Measurements from ENCODE around the gene RGS21. TPM values are rescaled to one million over a fixed set of nuclear protein-coding genes. Genes with fewer than 3 reads are reported as not detected.

Gene RGS21
- total RNA-seq, 1 donor = not detected

GRCh38 chr1:192378276-192378675 is 61.5 kb downstream of the RGS21 start:
- no peak for DNase-seq (ENCODE audit: low read depth in 2 of 3, low spot score in 2 of 3)

DNA sequence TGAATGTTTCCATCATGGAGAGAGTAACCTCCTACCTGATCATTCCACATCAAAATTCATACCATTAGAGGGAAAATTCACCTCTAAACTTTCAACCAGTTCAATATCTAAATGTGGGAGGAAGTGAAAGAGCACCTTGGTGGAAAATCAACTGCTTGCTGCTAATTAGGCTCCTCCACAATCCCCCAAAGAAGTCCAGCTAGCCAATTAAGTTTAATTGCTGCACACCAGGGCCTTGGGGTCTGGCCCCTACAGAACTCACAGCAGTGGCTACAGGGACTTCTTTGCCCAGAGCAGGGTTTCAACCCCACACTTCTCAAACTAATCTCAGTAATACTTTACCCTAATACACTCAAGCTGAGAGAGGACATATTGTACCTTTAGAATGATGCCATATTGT is 62.1 kb downstream of the RGS21 start:
- no peak for DNase-seq (ENCODE audit: low read depth in 2 of 3, low spot score in 2 of 3)

GRCh38 chr1:192379554-192379953 is 62.8 kb downstream of the RGS21 start:
- no peak for DNase-seq (ENCODE audit: low read depth in 2 of 3, low spot score in 2 of 3)

- no peak for DNase-seq (ENCODE audit: low read depth in 2 of 3, low spot score in 2 of 3)
Observed at GRCh38 chr1:192382758-192383157, 66.0 kb downstream of the RGS21 start.

DNA sequence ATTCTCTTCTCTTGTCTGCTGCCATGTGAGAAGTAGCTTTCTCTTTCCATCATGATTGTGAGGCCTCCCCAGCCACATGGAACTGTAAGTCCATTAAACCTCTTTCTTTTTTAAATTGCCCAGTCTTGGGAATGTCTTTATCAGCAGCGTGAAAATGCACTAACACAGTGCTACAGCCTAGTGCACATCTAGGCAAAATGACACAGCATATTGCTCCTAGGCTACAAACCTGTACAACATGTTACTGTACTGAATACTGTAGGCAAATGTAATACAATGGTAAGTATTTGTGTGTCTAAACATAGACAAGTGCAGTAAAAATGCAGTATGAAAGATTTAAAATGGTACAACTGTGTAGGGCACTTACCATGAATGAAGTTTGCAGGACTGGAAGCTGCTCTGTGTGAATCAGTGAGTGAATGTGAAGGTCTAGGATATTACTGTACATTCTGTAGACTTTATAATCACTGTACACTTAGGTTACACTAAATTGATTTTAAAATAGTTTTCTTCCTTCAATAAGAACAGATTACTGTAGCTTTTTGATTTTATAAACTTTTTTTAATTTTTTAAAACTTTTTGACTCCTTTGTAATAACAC is 69.4 kb downstream of the RGS21 start:
- DNase-seq (ENCODE audit: low read depth in 2 of 3, low spot score in 2 of 3) = no peak

- DNase-seq (ENCODE audit: low read depth in 2 of 3, low spot score in 2 of 3) = no peak
Observed at GRCh38 chr1:192395211-192395610, 78.4 kb downstream of the RGS21 start.

DNA sequence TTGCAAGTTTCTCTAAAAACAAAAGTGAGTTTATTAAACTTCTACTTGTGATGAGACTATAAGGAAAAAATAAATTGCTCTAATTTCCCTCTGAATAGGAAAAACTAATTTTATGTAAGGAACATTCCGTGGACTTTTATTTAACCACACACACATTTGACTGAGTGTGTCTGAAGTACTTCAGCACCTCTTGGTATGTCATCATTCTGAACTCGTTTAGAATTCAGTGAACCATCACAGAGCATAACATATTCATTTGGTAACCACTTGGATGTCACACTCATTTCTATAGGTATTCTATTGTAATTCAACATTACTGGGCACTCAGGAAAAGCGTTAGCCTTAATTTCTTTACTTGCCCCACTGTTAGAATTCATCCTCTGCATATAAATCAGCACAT is 79.1 kb downstream of the RGS21 start:
- no peak for DNase-seq (ENCODE audit: low read depth in 2 of 3, low spot score in 2 of 3)

DNA sequence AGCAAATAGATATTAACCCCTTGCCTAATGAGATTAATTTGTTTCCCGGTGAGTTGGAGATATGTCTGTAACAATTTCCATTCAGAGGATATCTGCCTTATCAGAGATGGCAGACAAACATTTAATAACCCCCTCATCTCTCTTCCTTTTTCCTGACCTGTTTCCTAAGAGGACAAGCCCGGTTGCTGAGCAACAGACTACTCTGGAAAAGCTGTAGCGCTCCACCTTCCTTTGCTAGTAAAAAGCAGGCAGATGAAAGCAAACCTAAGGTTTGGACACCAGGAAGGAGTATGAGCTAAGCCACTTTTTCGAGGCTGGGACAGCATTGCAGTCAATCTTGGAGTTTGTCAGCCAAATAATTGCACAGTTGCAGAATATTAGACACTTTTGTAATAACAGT is 82.4 kb downstream of the RGS21 start:
- DNase-seq (ENCODE audit: low read depth in 2 of 3, low spot score in 2 of 3) = no peak

DNA sequence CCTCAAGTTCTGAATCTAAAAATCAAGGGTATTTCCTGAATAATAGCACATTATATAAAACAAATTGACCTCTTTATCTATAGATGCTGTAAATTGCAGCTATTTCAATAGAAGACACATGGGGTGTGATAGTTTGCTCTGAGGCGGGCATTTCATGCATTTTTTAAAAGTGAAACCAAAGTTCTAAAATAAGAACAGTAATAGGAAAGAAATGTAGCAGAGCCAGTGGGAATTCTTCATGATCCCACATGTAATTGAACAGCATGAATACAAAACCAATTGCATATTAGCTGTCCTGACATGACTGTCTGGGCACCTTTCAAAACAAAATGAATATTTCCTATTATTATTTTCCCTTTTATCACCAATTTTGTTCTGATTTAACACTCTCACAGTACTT is 85.0 kb downstream of the RGS21 start:
- no peak for DNase-seq (ENCODE audit: low read depth in 2 of 3, low spot score in 2 of 3)

DNA sequence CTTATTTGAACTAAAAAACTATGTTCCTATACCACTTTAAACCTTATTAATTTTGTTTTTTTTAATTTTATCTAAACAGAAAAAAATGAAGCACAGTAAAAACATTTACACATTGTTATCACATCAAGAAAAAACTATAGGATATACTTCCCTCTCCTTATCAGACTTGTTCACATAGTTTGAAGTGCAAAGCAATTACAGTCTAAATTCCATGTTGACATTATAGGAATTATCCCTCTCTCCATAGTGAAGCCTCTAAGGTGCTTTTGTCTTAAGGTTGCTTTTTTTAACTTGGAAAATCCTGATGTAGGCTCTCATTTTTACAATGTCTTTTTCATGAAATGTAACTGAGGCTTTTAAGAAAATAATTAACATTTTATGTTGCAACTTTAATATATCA is 85.8 kb downstream of the RGS21 start:
- DNase-seq (ENCODE audit: low read depth in 2 of 3, low spot score in 2 of 3) = no peak

- no peak for DNase-seq (ENCODE audit: low read depth in 2 of 3, low spot score in 2 of 3)
Observed at GRCh38 chr1:192407206-192407605, 90.4 kb downstream of the RGS21 start.

Other genes starting within 250 kb of the RGS21 start
- 8.6 TPM for gene RGS18, start 158.5 kb upstream of the RGS21 start, total RNA-seq

Data from hematopoietic multipotent progenitor cell (in vitro differentiated cells).